Loucy (cell line): Measurements from ENCODE around the gene ACCSL.

Experiments used
- H2AFZ ChIP-seq: fragments of 200-600 bp; sonication (generic); 2 replicates; pipeline ENCODE4 v1.6.0; 2016; ENCODE audit warnings: antibody characterized with exemption, mild to moderate bottlenecking, low read length, moderate library complexity
- H3F3A ChIP-seq: fragments of 200-600 bp; 2 replicates; pipeline ENCODE4 v1.6.0; 2016; ENCODE audit warnings: antibody characterized with exemption, low read depth, mild to moderate bottlenecking
- H3K27me3 ChIP-seq: fragments of 200-600 bp; sonication (generic); 2 replicates; pipeline ENCODE4 v1.6.1; 2014; ENCODE audit warnings: low read length, mild to moderate bottlenecking; ENCODE audit not compliant: insufficient read depth, poor library complexity, severe bottlenecking
- H3K36me3 ChIP-seq: fragments of 200-600 bp; sonication (generic); 2 replicates; pipeline ENCODE4 v1.6.1; 2016; ENCODE audit warnings: low read length; ENCODE audit not compliant: insufficient read depth
- H3K4me1 ChIP-seq: fragments of 200-600 bp; sonication (generic); 2 replicates; pipeline ENCODE4 v1.5.1; 2014; ENCODE audit warnings: low read length, mild to moderate bottlenecking; ENCODE audit not compliant: insufficient read depth, poor library complexity, severe bottlenecking
- H3K4me2 ChIP-seq: fragments of 200-600 bp; sonication (generic); 2 replicates; pipeline ENCODE4 v1.6.0; 2014; ENCODE audit warnings: antibody characterized with exemption, low read length, low read depth, mild to moderate bottlenecking; ENCODE audit not compliant: poor library complexity, severe bottlenecking
- H3K4me3 ChIP-seq: fragments of 200-600 bp; sonication (generic); 2 replicates; pipeline ENCODE4 v1.5.1; 2014; ENCODE audit warnings: low read length, mild to moderate bottlenecking, mixed read lengths; ENCODE audit not compliant: poor library complexity, severe bottlenecking
- H3K79me2 ChIP-seq: fragments of 200-600 bp; sonication (generic); 2 replicates; pipeline ENCODE4 v1.6.1; 2014; ENCODE audit warnings: low read length; ENCODE audit not compliant: insufficient read depth
- H3K9ac ChIP-seq: fragments of 200-600 bp; sonication (generic); 2 replicates; pipeline ENCODE4 v1.6.0; 2014; ENCODE audit warnings: mild to moderate bottlenecking, low read depth, low read length, moderate library complexity; ENCODE audit not compliant: poor library complexity, severe bottlenecking
- H3K9me2 ChIP-seq: fragments of 200-600 bp; sonication (generic); replicated peaks from 2 replicates; pipeline ENCODE4 v1.6.1; 2016; ENCODE audit warnings: low read depth, low read length, mixed read lengths
- H3K9me3 ChIP-seq: fragments of 200-600 bp; sonication (generic); 2 replicates; pipeline ENCODE4 v1.6.1; 2014; ENCODE audit warnings: mild to moderate bottlenecking, antibody characterized with exemption, low read length, low read depth; ENCODE audit not compliant: insufficient read depth
- H4K20me1 ChIP-seq: fragments of 200-600 bp; sonication (generic); 2 replicates; pipeline ENCODE4 v1.6.0; 2014; ENCODE audit warnings: antibody characterized with exemption, low read length, mild to moderate bottlenecking; ENCODE audit not compliant: insufficient read depth, poor library complexity, severe bottlenecking
- CTCF ChIP-seq: fragments of 200-600 bp; sonication (generic); conservative IDR thresholded peaks from 2 replicates; pipeline ENCODE4 v1.5.1; 2014; ENCODE audit warnings: mild to moderate bottlenecking, antibody characterized with exemption, low read length
- EZH2phosphoT487 ChIP-seq: fragments of 200-600 bp; IDR thresholded peaks from 2 replicates; pipeline ENCODE4 v1.6.1; 2018; ENCODE audit warnings: antibody characterized with exemption, mild to moderate bottlenecking, moderate library complexity, borderline replicate concordance

Gene ACCSL

GRCh38 chr11:44007481-44008087 is 40.2 kb upstream of the ACCSL start:
- no peaks in the 10 kb centered on the region for H3F3A ChIP-seq
- H2AFZ ChIP-seq = no peak overlapping the region
- H3K79me2 ChIP-seq = no peaks in the 10 kb centered on the region
- no peaks in the 10 kb centered on the region for H4K20me1 ChIP-seq
- H3K4me2 ChIP-seq = no peak overlapping the region
- no peaks in the 10 kb centered on the region for H3K4me1 ChIP-seq
- no peaks in the 10 kb centered on the region for H3K27me3 ChIP-seq
- no peak for TF ChIP-seq CTCF
- no peak overlapping the region for H3K4me3 ChIP-seq
- H3K9ac ChIP-seq = no peak overlapping the region
- H3K9me3 ChIP-seq = no peaks in the 10 kb centered on the region
- H3K36me3 ChIP-seq = no peaks in the 10 kb centered on the region
- no peaks in the 10 kb centered on the region for H3K9me2 ChIP-seq

GRCh38 chr11:44008088-44008501 is 39.7 kb upstream of the ACCSL start:
- Histone ChIP-seq H3K27me3 (no peaks in the 10 kb centered on the region), H3K9me2 (no peaks in the 10 kb centered on the region), H3K4me1 (no peaks in the 10 kb centered on the region), H3K4me3 (no peak overlapping the region), H3K4me2 (no peak overlapping the region), H3K36me3 (no peaks in the 10 kb centered on the region), H3K9me3 (no peaks in the 10 kb centered on the region), H3F3A (no peaks in the 10 kb centered on the region), H2AFZ (no peak overlapping the region), H4K20me1 (no peaks in the 10 kb centered on the region), H3K9ac (no peak overlapping the region), H3K79me2 (no peaks in the 10 kb centered on the region)
- no peak for TF ChIP-seq EZH2phosphoT487
- no peak for TF ChIP-seq CTCF

- H3K9me2 ChIP-seq = no peaks in the 10 kb centered on the region
- no peaks in the 10 kb centered on the region for H3K36me3 ChIP-seq
- no peaks in the 10 kb centered on the region for H3K4me1 ChIP-seq
- H3F3A ChIP-seq = no peaks in the 10 kb centered on the region
- H3K27me3 ChIP-seq = no peaks in the 10 kb centered on the region
- no peaks in the 10 kb centered on the region for H3K79me2 ChIP-seq
- no peak overlapping the region for H3K9ac ChIP-seq
- no peak for TF ChIP-seq EZH2phosphoT487
- no peak for TF ChIP-seq CTCF
- no peak overlapping the region for H2AFZ ChIP-seq
- no peak overlapping the region for H3K4me2 ChIP-seq
- no peaks in the 10 kb centered on the region for H3K9me3 ChIP-seq
- no peak overlapping the region for H3K4me3 ChIP-seq
- H4K20me1 ChIP-seq = no peaks in the 10 kb centered on the region
Measured at GRCh38 chr11:44008698-44009097, 39.1 kb upstream of the ACCSL start.
